ENCODE data around the gene MTMR10. TPM values are rescaled to one million over a fixed set of nuclear protein-coding genes. Genes with fewer than 3 reads are reported as not detected.
A peak's percentile ranks its signal among the peaks of the same experiment; 100 is the strongest.

The MTMR10 gene
- total and polyA plus RNA-seq, 4 donors: 28.6 to 43.4 (median 35.2) TPM

DNA sequence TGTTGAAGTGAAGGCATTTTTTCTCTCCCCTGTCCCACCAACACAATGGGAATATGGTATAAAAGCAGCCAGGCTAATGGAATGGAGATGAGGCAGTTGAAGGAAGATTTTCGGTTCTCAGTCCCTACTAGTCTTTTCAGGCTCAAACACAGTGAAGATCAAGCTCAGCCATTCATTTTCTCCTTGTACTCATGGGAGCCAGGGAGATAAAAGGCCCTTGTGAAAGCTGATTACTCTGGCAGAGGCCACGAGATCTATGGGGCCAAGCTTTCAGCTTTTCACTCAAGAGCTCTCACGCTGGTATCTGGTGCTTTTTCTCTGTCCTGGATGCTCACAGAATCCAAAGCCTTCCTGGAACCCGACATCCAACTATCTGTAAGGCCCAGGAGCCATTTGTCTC is 102.2 kb downstream of the MTMR10 start:
- no peaks in the 10 kb centered on the region for H3K9me3 ChIP-seq (ENCODE audit: control insufficient read depth, insufficient read depth, low read length)
- no peaks in the 10 kb centered on the region for H3K4me1 ChIP-seq (ENCODE audit: control insufficient read depth, insufficient read depth, low read length)
- no peak overlapping the region for H3K4me3 ChIP-seq (ENCODE audit: low read depth, low read length)
- WGBS (ENCODE audit: insufficient coverage): 13% methylated on average over 2 of the region's 4 CpGs
- DNase-seq (ENCODE audit: low read depth in 4 of 6, low spot score in 6 of 6): peak in 3 of 6 donors; percentile 12 to 71 (median 46)
- no peaks in the 10 kb centered on the region for H3K36me3 ChIP-seq (ENCODE audit: control insufficient read depth, insufficient read depth, low read length)
- no peak overlapping the region for H3K27ac ChIP-seq (ENCODE audit: low read depth, low read length)
- H3K27me3 ChIP-seq (ENCODE audit: control insufficient read depth, insufficient read depth, low read length): no peaks in the 10 kb centered on the region

Small RNAs within 50 kb of the gene (small RNA-seq; reads per million reads assigned to genes)
- not detected for gene RNU6-466P (ENCODE audit: low replicate concordance)

Other genes starting within 250 kb of the MTMR10 start
- 10 to 100 TPM; 33.2 to 36.4 TPM for gene FAN1, start 87.7 kb downstream of the MTMR10 start, total RNA-seq
- gene FAN1, start 87.7 kb downstream of the MTMR10 start, polyA plus RNA-seq (ENCODE audit: insufficient read length in 2 of 2): 10 to 100 TPM; 36.1 to 37.1 TPM
- gene TRPM1, start 110.1 kb upstream of the MTMR10 start, total RNA-seq: under 1 TPM; 0.10 to 0.72 TPM
- under 1 TPM in 1 of 2 donors, not detected in 1; 0.05 TPM for gene TRPM1, start 110.1 kb upstream of the MTMR10 start, polyA plus RNA-seq (ENCODE audit: insufficient read length in 2 of 2)